ENCODE measurements around the gene POLR3A.
A peak's percentile ranks its signal among the peaks of the same experiment; 100 is the strongest.

The POLR3A gene

GRCh38 chr10:78041170-78042057, 12.1 kb upstream of the POLR3A start:
- Mint-ChIP-seq H3K27ac (no peak overlapping the region), H3K27me3 (no peaks in the 10 kb centered on the region), H3K4me3 (no peak overlapping the region), H3K36me3 (peaks cover 38% of the 10 kb centered on the region), H3K4me1 (peaks cover 38% of the 10 kb centered on the region), H3K9me3 (no peaks in the 10 kb centered on the region)
- ATAC-seq (ENCODE audit: low read depth): no peak
- no peak for DNase-seq (ENCODE audit: low spot score in 2 of 2)

- Mint-ChIP-seq H3K4me3 (no peak overlapping the region), H3K27ac (peak overlapping the region; percentile 55), H3K36me3 (peaks cover 44% of the 10 kb centered on the region), H3K27me3 (no peaks in the 10 kb centered on the region), H3K4me1 (peaks cover 43% of the 10 kb centered on the region), H3K9me3 (no peaks in the 10 kb centered on the region)
- ATAC-seq (ENCODE audit: low read depth) (no peak), DNase-seq (ENCODE audit: low spot score in 2 of 2) (no peak)
Measured at GRCh38 chr10:78039743-78040142, 10.4 kb upstream of the POLR3A start.

DNA sequence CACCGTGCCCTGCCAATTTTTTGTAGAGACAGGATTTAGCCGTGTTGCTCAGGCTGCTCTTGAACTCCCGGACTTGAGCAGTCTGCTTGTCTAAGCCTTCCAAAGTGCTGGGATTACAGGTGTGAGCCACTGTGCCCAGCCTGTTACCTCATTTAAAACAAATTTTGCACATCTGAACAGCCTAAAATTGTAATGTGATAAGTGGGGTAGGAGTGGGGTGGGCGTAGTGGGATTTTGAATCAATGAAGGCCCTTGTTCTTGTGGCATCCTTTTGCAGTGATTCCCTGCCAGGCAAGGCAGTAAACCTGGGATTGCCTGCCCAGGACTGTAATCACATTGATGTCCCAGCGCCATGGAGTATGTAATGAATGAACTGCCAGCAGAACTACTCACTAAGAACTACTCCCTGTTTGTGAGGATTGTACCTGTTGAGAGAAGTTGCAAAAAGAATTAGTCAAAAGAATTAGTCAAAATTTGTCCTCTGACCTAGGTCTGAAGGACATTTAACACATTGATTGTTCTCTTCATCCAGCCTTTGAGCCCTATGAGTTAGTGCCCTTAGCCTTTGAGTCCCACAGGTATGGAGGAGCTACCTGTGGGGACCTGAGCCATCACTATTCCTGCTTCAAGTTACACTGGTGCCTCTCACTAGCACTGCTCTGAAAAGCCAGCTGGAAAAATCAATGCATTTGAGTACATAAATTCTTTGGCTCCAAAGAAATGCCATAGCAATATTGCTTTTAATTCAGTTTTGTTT, 9.7 kb upstream of the POLR3A start:
- Mint-ChIP-seq H3K9me3 (no peaks in the 10 kb centered on the region), H3K36me3 (peaks cover 44% of the 10 kb centered on the region), H3K27ac (no peak overlapping the region), H3K4me3 (no peak overlapping the region), H3K27me3 (no peaks in the 10 kb centered on the region), H3K4me1 (peaks cover 42% of the 10 kb centered on the region)
- ATAC-seq (ENCODE audit: low read depth): no peak
- no peak for DNase-seq (ENCODE audit: low spot score in 2 of 2)

DNA sequence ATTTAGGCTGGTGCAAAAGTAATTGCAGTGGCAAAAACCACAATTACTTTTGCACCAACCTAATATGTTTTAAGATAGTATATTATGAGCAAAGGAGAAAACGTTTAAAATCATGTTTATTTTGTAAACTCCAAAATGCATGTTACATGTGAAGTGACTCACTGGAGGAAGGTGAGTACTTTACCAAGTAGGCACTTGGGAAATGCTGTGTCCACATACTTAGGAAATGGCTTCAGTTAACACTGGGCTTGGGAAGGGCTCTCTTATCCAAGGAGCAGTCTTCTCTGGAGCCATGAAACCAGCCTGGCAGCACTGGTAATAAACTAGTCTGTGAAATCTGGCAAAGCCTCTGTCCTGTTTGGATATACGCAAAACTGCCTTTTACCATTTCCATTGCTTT, 8.8 kb upstream of the POLR3A start:
- H3K9me3 Mint-ChIP-seq: no peaks in the 10 kb centered on the region
- H3K4me3 Mint-ChIP-seq: no peak overlapping the region
- H3K27ac Mint-ChIP-seq: no peak overlapping the region
- no peak for DNase-seq (ENCODE audit: low spot score in 2 of 2)
- H3K4me1 Mint-ChIP-seq: peaks cover 41% of the 10 kb centered on the region
- no peaks in the 10 kb centered on the region for H3K27me3 Mint-ChIP-seq
- no peak for ATAC-seq (ENCODE audit: low read depth)
- peaks cover 44% of the 10 kb centered on the region for H3K36me3 Mint-ChIP-seq

DNA sequence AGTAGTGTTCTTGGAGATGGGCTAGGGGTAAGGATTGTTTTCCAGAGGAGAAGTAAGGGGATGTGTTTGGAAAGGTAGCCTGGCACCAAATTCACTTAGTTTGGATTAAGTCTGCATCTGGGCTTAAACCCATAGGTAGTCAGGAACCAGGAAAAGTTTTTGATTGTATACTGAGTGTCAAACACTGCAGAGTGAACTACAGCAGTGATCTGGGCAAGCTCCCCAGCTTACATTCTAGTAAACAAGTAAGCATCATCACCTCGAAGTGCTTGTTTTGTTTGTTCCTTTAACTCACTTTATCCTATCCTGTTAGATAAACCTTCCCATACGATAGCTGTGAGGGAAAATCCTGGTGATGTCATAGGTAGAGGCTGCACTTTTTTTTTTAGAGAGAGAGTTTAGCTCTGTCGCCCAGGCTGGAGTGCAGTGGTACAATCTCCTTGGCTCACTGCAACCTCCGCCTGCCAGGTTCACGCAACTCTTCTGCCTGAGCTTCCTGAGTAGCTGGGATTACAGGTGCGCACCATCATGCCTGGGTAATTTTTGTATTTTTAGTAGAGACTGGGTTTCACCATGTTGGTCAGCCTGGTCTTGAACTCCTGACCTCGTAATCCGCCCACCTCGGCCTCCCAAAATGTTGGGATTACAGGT, 6.7 kb upstream of the POLR3A start:
- Mint-ChIP-seq H3K4me3 (peak overlapping the region; percentile 2), H3K27me3 (no peaks in the 10 kb centered on the region), H3K27ac (peak overlapping the region; percentile 88), H3K9me3 (no peaks in the 10 kb centered on the region), H3K36me3 (peaks cover 26% of the 10 kb centered on the region), H3K4me1 (peaks cover 35% of the 10 kb centered on the region)
- no peak for ATAC-seq (ENCODE audit: low read depth)
- DNase-seq (ENCODE audit: low spot score in 2 of 2): no peak

DNA sequence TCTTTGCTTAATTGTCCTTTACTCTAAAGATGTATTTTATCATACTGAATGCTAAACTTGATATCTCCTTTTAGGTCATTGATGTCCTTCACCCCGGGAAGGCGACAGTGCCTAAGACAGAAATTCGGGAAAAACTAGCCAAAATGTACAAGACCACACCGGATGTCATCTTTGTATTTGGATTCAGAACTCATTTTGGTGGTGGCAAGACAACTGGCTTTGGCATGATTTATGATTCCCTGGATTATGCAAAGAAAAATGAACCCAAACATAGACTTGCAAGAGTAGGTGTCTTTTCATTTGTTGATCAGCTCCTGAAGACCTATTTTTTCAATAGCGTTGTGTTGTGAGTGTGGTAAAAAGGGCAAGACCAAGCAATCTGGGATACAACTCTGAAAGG, 6.1 kb upstream of the POLR3A start:
- H3K4me3 Mint-ChIP-seq: peak overlapping the region; percentile 90
- peaks cover 31% of the 10 kb centered on the region for H3K4me1 Mint-ChIP-seq
- no peaks in the 10 kb centered on the region for H3K9me3 Mint-ChIP-seq
- peaks cover 20% of the 10 kb centered on the region for H3K36me3 Mint-ChIP-seq
- DNase-seq (ENCODE audit: low spot score in 2 of 2): no peak
- no peak for ATAC-seq (ENCODE audit: low read depth)
- peak overlapping the region; percentile 88 for H3K27ac Mint-ChIP-seq
- no peaks in the 10 kb centered on the region for H3K27me3 Mint-ChIP-seq

DNA sequence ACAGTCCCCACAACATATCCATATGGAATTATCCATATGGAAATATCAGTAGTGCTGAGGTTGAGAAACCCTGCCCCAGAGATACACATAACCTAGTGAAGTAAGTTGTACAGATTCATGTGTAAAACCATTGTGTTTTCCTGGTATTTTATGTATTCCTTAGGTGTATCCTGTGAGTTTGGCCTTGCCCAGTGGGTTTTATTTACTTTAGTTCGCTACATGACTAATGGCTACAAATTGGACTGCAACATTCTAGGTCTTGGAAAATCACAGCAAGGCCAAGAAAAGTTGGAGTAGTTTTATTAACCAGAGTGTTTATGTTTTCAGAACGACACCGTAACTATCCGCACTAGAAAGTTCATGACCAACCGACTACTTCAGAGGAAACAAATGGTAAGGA, 5.7 kb upstream of the POLR3A start:
- ATAC-seq (ENCODE audit: low read depth): no peak
- Mint-ChIP-seq H3K36me3 (peaks cover 20% of the 10 kb centered on the region), H3K4me3 (peak overlapping the region; percentile 90), H3K9me3 (no peaks in the 10 kb centered on the region), H3K4me1 (peaks cover 31% of the 10 kb centered on the region), H3K27me3 (no peaks in the 10 kb centered on the region), H3K27ac (peak overlapping the region; percentile 88)
- DNase-seq (ENCODE audit: low spot score in 2 of 2): no peak

DNA sequence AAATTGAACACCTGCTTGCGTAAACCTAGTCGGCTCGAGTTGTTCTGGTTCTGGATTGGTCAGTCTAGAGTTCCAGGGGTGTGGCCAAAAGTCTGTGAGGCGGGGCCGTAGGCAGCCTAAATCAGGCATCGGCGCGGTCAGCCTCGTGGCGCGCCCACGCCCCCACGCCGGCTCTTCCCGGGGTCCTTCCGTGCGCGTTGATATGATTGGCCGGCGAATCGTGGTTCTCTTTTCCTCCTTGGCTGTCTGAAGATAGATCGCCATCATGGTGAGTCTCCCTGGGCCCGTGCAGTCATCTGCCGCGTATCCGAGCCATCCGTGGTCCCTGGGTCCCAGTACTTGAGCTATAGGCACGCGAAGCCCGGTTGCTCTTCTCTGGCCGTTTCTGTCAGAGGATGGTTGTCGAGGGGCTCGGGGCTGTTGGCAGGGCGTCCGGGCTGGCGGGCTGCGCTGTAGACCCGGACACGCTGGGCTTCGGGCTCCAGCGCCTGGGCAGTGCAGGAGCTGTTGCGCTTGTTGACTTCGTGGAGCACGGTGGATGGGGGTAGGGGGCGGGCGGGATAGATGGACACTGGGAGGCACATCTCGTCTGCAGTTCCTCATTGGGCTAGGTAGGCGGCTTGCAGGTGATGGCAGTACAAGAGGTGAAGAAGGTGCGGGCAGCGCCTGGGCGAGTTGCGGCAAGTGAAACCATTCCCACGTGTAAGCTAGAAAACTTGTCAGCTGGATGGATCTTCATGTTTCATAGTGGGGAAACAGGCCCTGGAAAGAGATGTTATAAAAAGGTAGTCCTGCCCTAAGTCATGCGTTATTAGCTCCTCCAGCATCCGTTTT, 4.5 kb upstream of the POLR3A start, which contains the start of gene RPS24:
RPS24 (plus strand) TSS at position 227 of the 834 bp plus-strand sequence; CDS start at position 266, 39 bp downstream.
- Mint-ChIP-seq H3K27me3 (no peaks in the 10 kb centered on the region), H3K36me3 (peaks cover 13% of the 10 kb centered on the region), H3K9me3 (peaks cover 1% of the 10 kb centered on the region), H3K4me1 (peaks cover 33% of the 10 kb centered on the region), H3K4me3 (peak within 1 kb of the TSS; percentile 90), H3K27ac (peak within 1 kb of the TSS; percentile 88)
- ATAC-seq (ENCODE audit: low read depth) (peak; percentile 85), DNase-seq (ENCODE audit: low spot score in 2 of 2) (peak; percentile 93 to 94)

DNA sequence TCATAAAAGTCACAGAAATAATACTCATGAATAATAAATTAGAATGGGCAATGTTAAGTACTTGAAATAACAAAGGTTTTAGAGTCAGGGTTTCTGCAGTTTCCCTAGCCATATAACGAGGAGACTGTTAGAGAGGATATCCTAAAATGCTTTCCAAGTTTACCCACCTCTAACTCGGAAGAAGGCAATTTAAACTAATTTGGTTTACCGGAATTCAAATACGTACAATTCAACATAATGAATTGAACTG, 4.0 kb upstream of the POLR3A start:
- ATAC-seq (ENCODE audit: low read depth) (no peak), DNase-seq (ENCODE audit: low spot score in 2 of 2) (no peak)
- Mint-ChIP-seq H3K9me3 (peaks cover 1% of the 10 kb centered on the region), H3K27ac (peak overlapping the region; percentile 88), H3K36me3 (peaks cover 13% of the 10 kb centered on the region), H3K4me3 (peak overlapping the region; percentile 90), H3K27me3 (no peaks in the 10 kb centered on the region), H3K4me1 (peaks cover 31% of the 10 kb centered on the region)

- ATAC-seq (ENCODE audit: low read depth) (no peak), DNase-seq (ENCODE audit: low spot score in 2 of 2) (no peak)
- peak overlapping the region; percentile 99 for H3K4me3 Mint-ChIP-seq
- H3K9me3 Mint-ChIP-seq: peaks cover 1% of the 10 kb centered on the region
- no peaks in the 10 kb centered on the region for H3K27me3 Mint-ChIP-seq
- peak overlapping the region; percentile 92 for H3K27ac Mint-ChIP-seq
- peaks cover 23% of the 10 kb centered on the region for H3K36me3 Mint-ChIP-seq
- H3K4me1 Mint-ChIP-seq: peaks cover 23% of the 10 kb centered on the region
Measured at GRCh38 chr10:78028438-78029268, 662 bp downstream of the POLR3A start.

- no peak overlapping the region for H3K27ac Mint-ChIP-seq
- DNase-seq (ENCODE audit: low spot score in 2 of 2): no peak
- peaks cover 1% of the 10 kb centered on the region for H3K9me3 Mint-ChIP-seq
- H3K27me3 Mint-ChIP-seq: no peaks in the 10 kb centered on the region
- peaks cover 36% of the 10 kb centered on the region for H3K36me3 Mint-ChIP-seq
- H3K4me1 Mint-ChIP-seq: peaks cover 23% of the 10 kb centered on the region
- ATAC-seq (ENCODE audit: low read depth): no peak
- H3K4me3 Mint-ChIP-seq: no peak overlapping the region
Measured at GRCh38 chr10:78025685-78026364, 3.5 kb downstream of the POLR3A start.

- H3K27ac Mint-ChIP-seq: no peak overlapping the region
- no peaks in the 10 kb centered on the region for H3K9me3 Mint-ChIP-seq
- no peak overlapping the region for H3K4me3 Mint-ChIP-seq
- no peak for ATAC-seq (ENCODE audit: low read depth)
- peaks cover 16% of the 10 kb centered on the region for H3K4me1 Mint-ChIP-seq
- H3K27me3 Mint-ChIP-seq: no peaks in the 10 kb centered on the region
- H3K36me3 Mint-ChIP-seq: peaks cover 42% of the 10 kb centered on the region
- DNase-seq (ENCODE audit: low spot score in 2 of 2): no peak
Measured at GRCh38 chr10:78023741-78024140, 5.6 kb downstream of the POLR3A start.

All from memory B cell (primary cell).